ENCODE data around the gene COL13A1.
A peak's percentile ranks its signal among the peaks of the same experiment; 100 is the strongest.

The COL13A1 gene

DNA sequence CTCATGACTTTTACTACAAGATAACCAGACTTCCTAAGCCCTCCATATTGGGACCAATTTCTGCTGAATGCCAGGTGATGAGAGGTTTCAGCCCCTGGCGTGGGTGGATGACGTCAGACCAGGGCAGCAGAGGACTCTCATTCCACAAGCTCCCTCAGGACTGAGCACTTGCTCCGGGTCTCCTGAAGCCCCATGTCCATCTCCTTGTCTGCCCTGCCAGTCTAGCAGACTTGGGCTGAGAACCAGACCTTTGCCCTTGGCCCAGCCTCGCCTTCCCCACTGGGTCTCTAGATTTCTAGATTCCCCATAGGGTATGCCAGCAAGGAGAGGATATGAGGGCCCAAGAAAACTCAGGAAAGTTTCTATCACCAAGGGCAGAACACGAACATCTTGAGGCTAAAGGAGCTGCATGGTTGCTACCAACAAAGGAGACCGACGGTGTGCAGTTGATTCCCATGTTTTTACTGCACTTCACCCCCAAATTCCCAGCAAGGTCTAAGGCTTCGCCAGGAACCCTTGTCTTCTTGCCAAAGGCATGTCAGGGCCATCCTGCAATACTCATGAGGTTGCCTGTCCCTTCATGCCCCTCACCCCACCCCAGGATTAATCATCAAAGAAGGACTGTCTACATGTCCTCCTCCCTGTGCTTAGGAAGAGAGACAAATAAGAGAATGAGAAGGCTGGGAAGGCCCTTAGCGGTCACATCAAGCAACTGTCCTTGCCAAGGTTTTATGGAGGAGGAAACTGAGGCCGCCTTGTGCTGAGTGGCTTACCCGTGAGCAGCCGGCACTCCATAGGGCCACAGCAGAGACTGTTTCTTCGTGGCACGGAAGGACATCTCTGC is 154.4 kb downstream of the COL13A1 start:
- DNase-seq: no peak

DNA sequence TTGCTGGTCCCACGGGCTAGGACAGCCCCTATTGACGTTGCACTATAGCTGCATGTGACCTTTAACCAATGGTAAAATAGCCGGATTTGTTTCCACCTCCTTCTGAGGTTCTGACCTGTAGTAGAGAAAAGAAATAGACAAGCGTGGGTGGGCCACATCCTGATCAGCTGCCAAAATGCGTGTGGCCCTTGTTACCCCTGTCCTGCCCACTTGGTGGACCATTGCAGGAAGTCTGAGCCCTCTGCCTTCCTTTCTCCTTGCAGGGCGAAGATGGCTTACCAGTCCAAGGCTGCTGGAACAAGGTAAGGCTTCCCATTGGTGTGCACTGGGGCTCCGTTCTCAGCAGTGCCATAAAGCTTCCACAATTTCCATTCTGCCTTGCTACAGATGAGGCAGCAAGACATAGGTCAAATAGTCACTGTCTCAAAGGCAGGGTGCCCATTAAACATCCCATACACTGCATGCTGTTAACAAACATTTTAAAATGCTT is 155.1 kb downstream of the COL13A1 start:
- no peak for DNase-seq

GRCh38 chr10:69957241-69957885 is 155.7 kb downstream of the COL13A1 start:
- DNase-seq: no peak

DNA sequence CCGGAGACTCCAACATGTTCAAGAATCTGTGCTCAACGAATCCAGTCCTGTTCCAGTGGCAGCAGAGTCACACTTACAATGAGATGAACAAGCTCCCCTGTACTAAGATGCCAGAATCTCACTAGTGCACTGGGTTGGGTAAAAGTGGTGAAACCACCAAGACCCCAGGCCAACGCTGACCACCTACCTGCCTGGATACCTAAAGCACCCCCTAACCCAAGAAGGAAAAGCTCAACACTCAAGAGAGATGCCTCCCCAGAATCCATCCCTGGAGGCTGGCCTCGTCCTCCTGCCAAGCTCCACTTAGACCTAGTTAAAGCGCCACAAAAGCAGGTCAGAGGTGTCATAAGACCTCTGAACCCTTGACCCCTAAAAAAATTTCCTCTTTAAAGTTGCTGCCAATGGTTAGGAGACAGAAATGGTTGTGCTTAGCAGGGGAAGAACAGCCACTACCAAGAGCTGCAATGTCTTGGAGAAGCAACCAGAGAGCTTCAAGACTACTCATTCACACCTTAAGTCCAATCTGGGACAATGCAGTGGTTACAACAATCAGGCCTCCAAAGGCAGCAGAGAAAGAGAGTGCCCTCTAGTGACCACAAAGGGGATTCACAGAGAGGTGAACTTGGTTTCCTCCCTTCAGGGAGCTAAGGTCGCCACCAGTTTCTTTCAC is 156.3 kb downstream of the COL13A1 start:
- DNase-seq: peak; percentile 5

DNA sequence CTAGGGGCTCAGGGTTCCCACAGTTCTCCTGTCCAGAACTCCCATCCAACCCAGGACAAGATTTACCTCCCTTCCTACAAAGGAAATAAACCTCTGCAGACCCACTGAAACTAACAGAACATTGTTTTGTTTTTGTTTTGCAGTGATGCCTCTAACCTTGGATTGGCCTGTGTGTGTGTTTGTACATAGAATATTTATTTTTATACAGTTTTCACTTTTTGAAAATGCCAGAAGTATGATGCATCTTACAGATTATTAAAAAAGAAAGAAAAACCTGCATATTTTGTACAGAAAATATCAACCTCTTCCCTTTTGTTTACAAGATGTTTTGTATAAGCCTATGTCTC is 156.8 kb downstream of the COL13A1 start:
- DNase-seq: no peak

DNA sequence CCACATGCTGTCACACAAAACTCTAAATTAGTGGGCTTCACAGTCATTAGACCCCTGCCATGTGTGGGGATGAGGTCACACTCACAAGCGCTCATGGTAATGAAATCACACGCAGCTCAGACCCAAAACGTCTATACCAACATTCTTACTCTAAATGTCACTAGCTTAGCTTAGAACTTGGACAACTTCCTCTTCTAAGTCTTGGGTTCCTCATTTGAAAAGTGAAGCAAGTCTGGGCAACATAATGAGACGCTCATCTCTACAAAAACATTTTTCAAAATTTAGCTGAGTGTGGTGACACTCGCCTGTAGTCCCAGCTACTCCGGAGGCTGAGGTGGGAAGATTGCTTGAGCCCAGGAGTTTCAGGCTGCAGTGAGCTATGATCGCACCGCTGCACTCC is 158.2 kb downstream of the COL13A1 start:
- no peak for DNase-seq

GRCh38 chr10:69960606-69960987 is 158.9 kb downstream of the COL13A1 start:
- no peak for DNase-seq

- no peak for DNase-seq
Observed at GRCh38 chr10:69960988-69961880, 159.5 kb downstream of the COL13A1 start.

- no peak for DNase-seq
Observed at GRCh38 chr10:69961881-69962745, 160.4 kb downstream of the COL13A1 start.

- no peak for DNase-seq
Observed at GRCh38 chr10:69962746-69963135, 161.0 kb downstream of the COL13A1 start.

- no peak for DNase-seq
Observed at GRCh38 chr10:69963178-69963834, 161.6 kb downstream of the COL13A1 start.

GRCh38 chr10:69963835-69964710 is 162.4 kb downstream of the COL13A1 start:
- DNase-seq: no peak

- DNase-seq: peak; percentile 12
Observed at GRCh38 chr10:69965086-69965485, 163.4 kb downstream of the COL13A1 start.

- DNase-seq: no peak
Observed at GRCh38 chr10:69965919-69966662, 164.4 kb downstream of the COL13A1 start.

DNA sequence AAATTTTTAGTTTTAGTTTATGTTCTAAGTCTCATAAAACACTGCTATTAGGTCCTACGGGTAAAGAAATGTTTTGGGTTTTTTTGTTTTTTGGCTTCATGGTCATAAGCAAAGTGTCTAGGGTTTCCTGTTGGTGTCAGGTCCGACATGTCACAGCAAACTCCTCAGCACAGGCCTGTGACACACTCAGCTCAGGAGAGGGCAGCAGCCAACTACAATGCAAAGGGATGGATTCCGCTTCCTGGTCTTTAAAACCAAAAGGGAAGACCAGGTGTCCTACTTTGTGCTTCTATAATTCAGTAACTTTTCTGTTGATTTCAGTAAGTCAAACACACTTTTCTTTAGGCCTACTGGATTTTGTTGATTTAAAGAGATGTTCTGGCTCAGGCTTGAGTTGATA is 167.1 kb downstream of the COL13A1 start:
- no peak for DNase-seq

GRCh38 chr10:69969977-69970376 is 168.3 kb downstream of the COL13A1 start:
- DNase-seq: no peak

- no peak for DNase-seq
Observed at GRCh38 chr10:69972981-69973397, 171.3 kb downstream of the COL13A1 start.

DNA sequence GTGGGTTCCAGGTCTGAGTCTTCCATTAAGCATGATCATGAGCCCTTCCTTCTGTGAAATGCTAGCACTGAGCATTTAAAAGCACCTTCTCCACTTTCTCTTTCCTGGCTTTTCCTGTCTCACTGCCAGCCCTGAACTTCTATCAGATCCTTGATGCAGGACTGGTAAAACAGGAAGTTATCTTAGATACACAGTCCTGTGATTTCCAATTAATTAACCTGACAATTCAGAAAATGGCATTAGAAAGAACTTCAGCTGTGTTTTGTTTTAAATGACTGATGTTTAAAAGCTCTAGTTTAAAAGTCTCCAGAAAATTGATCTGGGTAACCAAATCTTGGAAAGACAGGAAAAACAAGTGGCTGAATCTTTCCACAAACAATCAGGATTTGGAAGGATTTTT is 172.0 kb downstream of the COL13A1 start:
- no peak for DNase-seq

- DNase-seq: no peak
Observed at GRCh38 chr10:69974551-69975155, 172.9 kb downstream of the COL13A1 start.
